SIG-M5 treated with dmso at 0.1 percent for 504 hours (cell line): ENCODE measurements around the gene C3AR1.
"Not testable (repeated sequence)": the region's sequence is repeated elsewhere in the genome, so short reads cannot be mapped to it uniquely, and the experiment has no call there.

Source experiments
- DNase-seq: peaks from one replicate; lab custom pipeline; 2025; ENCODE audit not compliant: unreplicated experiment; lab: John Stamatoyannopoulos, UW

Gene C3AR1

DNA sequence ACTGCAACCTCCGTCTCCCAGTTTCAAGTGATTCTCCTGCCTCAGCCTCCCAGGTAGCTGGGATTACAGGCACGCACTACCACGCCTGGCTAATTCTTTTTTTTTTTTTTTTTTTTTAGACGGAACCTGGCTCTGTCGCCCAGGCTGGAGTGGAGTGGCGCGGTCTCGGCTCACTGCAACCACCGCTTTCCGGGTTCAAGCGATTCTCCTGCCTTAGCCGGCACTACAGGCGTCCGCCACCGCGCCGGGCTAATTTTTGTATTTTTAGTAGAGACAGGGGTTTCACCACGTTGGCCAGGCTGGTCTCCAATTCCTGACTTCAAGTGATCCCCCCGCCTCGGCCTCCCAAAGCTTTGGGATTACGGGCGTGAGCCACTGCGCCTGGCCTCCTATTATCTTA lies 35.1 kb downstream of the C3AR1 start:
- DNase-seq = not testable (repeated sequence)

DNA sequence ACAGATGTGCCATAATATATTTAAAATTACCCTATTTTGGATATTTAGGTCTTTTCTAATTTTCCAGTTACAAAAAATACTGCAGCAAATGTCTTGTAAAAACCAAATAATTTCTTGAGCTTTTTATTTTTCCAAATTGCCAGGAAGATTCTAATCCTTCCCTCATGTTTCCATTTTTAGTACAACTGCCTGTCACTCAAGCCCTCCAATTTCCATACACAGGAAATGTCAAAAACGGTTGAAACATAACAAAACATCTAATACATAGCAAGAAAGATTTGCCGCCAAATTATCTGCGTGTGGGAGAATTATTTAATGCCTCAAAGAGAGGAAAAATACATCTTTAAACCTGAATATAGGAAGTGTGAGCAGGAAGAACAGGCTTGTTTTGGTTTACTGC lies 36.0 kb downstream of the C3AR1 start:
- no peak for DNase-seq

DNA sequence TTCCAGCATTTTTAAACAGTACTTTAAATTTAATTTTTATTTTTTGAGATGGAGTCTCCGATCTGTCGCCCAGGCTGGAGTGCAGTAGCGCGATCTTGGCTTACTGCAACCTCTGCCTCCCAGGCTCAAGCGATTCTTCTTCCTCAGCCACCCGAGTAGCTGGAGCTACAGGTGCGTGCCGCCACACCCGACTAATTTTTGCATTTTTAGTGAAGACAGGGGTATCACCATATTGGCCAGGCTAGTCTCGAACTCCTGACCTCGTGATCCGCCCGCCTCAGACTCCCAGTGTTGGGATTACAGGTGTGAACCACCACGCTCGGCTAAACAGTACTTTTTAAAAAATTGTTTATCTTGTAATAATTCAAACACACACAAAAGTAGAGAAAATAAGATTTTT lies 37.9 kb downstream of the C3AR1 start:
- no peak for DNase-seq

DNA sequence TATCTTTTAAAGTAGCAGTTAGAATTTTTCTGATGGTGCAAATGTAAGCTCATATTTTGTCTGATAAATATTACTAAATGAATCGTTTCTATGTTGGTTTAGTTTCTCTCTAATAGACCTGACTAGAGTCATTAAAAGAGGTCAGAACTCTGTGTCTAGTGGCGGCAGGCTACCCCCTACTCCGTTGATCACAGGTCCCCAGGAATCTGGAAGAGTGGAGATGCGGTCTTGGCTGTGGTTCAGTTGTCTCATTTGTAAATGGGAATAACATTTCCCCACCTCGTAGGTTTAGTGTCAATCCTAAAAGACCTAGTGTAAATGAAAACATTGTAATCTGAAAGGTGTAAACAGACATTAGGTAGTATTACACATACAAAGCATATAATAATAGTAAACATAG lies 38.3 kb downstream of the C3AR1 start:
- no peak for DNase-seq

GRCh38 chr12:8026291-8026900 lies 39.8 kb downstream of the C3AR1 start:
- DNase-seq = peak; percentile 99

DNA sequence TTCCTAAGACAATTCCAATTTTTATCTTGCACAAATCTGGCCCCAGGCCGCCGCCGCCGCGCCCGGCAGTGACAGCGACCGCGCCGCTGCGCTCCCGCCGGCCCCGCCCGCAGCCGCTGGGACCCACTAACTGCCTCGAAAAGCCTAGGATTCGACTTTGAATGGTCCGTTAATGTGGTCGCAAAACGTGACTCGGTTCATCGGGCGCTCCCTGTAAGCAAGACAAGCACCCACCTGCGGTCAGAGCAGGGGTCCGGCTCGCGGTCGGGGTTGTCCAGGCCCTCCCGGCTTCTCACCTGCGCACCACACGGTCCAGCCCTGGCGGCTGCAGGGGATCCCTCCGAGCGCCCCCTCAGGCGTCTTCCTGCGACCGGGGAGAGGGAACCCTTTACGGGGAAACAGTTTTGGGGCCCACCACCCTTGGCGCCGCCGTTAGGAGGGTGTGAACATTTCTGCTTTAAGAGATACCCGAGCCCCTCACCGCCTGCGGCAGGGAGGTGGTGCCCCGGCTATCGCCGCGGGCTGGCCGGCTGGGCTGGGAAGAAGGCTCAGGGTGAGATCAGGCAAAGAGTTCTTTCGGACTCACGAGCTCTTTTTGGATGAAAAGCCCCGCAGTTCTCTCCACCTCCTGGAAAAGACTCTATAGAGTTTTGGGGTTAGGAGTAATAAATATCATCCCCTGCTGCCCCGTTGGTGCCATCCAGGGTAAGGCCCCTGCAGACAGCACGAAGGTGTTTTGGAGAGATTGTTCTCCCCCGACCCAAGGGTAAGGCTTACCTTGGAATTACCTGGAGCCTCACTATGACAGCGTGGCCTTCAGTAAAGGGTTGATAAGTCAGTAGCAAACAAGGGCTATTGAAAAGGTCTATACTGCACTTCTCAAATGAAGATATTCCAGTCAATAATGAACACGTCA lies 47.2 kb downstream of the C3AR1 start:
- DNase-seq = peak; percentile 56

DNA sequence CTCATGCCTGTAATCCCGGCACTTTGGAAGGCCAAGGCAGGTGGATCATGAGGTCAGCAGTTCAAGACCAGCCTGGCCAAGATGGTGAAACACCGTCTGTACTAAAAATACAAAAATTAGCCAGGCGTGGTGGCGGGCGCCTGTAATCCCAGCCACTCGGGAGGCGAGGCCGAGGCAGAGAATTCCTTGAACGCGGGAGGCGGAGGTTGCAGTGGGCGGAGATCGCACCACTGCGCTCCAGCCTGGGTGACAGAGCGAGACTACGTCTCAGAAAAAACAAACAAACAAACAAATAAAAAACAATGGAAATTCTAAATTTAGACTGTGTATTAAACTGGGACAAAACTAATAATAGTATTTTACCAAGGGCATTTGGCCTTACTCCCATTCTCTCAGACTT lies 47.9 kb downstream of the C3AR1 start:
- not testable (repeated sequence) for DNase-seq

- DNase-seq = no peak
These were observed 51.3 kb downstream of the C3AR1 start for GRCh38 chr12:8014836-8015235.

DNA sequence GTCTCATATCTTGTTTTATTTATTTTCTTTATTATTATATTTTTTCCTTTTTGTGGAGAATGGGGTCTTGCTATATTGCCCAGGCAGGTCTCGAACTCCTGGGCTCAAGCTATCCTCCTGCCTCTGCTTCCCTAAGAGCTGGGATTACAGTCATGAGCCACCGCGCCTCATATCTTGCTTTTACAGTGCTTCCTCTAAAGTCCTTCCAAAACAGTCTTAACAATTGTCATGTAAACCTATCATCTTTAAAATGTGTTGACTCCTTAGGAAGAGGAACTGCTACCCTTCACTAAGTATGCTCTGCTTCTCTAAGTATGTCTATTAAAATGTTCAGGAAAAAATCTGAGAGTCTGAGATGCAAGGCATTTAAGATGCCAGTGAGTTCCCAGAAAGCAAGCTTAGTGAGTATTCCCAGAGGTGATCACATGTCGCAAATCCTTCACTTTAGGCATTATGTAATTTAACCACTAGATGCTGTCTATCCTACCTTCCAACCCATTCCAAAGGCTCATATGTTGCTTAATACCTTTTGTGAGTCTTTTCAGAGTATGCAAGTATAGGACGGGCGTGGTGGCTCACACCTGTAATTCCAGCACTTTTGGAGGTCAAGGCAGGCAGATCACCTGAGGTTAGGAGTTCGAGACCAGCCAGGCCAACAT lies 53.4 kb downstream of the C3AR1 start:
- no peak for DNase-seq

- no peak for DNase-seq
These were observed 54.8 kb downstream of the C3AR1 start for GRCh38 chr12:8011331-8011730.
